Measurements from ENCODE around the gene LRRC46.

The LRRC46 gene

DNA sequence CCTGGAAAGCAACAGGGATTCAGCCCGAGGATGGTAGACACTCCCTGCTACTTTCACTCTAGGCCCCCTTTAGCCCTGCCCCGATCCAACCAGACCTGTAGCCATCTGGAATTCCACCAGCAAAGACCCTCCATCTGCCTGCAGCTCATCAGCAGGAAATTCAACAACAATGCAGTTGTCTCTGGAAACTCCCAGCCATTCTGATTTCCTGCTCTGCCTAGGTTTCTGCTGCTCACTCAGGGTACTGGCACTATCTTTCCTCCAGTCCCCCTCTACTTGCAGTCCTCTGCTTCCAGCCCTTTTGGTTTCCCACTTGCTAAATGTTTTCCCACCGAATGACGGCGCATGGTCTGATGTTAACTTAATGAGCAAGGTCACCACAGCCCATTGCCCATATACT is 22.1 kb downstream of the LRRC46 start:
- no peak for FAIRE-seq

DNA sequence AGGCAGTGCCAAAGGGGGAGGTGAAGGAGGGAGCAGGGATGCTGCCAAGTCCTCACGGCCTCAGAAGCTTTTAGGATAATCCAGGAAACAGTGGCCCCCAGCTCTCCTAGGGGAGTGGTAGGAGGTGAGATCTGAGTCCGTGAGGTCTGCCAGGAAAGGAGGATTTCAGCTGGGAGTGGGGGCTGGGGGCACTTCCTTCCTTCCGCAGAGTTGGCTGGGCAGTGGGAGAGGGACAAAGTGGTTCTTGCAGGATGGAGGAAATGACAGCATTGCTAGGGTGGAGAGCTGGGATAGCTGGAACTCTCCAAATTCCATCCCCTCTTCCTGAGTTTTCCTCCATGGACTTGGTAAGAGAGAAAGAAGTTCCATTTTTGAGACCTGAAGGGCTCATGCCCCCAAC is 24.3 kb downstream of the LRRC46 start:
- FAIRE-seq: no peak

- FAIRE-seq: no peak
Observed at GRCh38 chr17:47856830-47857229, 25.4 kb downstream of the LRRC46 start.

DNA sequence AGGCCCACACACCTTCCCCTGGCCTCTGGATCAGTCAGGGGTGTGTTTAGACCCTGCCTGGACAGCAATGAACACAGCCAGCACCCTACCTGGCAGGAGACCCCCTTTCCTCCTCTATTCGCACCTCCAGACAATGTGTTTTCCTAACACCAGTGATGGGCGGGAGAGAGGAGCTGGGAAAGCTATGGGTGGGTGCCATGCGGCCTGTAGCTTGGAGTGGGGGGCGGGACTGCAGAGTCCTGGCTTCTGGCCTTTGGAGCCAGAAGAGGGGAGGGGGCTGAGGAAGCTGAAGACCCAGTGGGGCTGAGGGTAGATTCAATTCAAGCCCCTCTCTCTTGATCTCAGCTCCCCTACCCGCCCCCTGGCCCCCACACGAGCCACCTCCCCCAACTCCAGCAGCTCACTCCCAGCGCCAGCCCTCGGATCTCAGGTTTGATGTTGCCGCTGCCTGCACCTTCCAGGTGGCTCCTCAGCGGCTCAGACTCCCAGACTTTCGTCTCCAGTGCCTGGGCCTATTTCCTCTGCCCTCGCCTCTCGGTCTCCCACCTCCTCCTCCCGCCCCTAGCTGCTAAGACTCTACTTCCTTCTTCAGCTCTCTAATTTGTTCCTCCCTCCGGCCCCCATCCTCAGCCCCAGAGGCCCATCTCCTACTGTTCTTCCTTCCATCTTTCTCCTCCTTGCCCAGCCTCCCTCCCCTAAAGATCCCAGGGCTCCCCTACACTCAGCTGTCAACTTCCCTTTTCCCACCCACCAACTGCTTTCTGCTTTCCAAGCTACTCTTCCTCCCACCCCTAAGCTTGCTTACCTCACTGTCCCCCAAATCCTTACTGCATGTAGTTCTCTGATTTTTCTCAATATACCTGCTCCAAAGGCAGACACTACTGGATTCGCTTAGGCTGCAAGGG is 26.3 kb downstream of the LRRC46 start:
- no peak for FAIRE-seq

GRCh38 chr17:47860386-47860785 is 28.9 kb downstream of the LRRC46 start:
- FAIRE-seq: no peak

- FAIRE-seq: no peak
Observed at GRCh38 chr17:47862621-47863440, 31.4 kb downstream of the LRRC46 start.

GRCh38 chr17:47864791-47865216 is 33.3 kb downstream of the LRRC46 start:
- no peak for FAIRE-seq

DNA sequence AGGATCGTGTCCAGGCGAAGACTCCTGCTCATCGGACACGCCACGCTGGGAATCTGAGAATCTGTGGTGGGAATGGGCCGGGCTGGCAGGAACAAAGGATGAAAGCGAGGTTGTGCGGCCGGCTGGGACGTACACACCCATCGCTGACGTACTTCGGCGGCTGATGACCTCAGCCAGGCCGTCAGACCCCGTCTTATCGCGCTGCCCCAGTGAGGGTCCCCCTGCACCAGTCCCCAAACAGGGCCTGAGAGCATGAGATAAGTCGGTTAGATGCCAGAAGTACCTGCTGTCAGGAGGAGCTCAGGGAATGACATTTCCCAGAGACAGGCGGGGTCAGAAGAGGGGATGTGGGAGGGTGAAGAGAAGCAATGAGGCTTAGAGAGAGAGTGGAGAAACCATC is 35.5 kb downstream of the LRRC46 start:
- FAIRE-seq: no peak

GRCh38 chr17:47867813-47868533 is 36.5 kb downstream of the LRRC46 start:
- FAIRE-seq: no peak

DNA sequence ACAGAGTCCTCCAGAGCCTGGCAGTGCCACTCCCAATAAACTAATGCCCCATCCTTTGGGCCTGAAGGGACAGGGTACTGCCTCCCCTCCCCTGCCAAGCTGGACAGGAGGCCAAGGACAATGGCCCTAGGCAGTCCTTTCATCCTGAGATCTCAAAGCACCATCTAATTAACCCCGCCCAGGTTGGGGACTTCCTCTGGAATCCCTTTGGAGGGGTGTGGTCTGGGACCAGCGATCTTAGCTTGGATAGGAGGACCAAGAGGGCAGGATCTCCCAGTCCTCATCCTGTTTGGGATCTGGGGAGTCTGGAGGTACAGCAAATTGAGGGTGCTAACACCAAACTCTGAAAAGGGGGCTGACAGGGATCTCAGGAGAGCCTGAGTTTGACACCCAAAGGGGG is 37.6 kb downstream of the LRRC46 start:
- no peak for FAIRE-seq

DNA sequence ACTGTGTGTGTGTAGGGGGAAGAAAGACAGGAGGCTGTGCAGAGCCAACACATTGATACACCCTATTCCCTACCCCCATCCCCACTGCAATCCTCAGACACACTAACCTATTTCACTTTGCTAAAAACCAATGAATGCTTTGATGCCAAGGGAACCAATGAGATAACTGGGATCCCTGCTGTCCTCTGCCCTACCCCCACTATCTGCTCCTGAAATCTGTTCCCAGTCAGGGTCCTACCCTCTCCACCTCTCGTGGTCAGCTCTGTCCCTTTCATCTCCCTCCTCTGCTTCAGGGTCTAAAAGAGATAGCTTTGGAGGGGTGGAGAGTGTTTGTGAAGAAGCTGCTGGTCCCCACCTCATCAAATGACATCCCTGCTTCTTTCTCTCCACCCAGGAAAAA is 38.6 kb downstream of the LRRC46 start:
- FAIRE-seq: no peak

DNA sequence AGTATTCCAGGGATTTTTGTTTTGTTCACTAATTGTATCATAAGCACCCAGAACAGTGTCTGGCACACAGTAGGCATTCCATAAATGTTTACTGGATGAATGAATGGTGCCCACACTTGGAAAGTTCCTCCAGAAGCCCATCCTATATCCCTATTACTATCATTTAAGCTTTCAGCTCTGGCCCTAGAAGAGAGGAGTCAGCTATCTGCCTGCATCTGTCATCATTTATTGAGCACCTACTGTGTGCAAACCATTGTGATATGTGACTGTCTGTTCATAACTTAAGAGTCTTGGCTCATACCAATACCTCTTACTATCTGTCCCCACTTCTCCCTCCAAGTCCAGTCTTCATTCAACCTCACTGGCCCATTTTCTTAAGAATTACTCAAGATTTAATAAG is 39.6 kb downstream of the LRRC46 start:
- FAIRE-seq: no peak

DNA sequence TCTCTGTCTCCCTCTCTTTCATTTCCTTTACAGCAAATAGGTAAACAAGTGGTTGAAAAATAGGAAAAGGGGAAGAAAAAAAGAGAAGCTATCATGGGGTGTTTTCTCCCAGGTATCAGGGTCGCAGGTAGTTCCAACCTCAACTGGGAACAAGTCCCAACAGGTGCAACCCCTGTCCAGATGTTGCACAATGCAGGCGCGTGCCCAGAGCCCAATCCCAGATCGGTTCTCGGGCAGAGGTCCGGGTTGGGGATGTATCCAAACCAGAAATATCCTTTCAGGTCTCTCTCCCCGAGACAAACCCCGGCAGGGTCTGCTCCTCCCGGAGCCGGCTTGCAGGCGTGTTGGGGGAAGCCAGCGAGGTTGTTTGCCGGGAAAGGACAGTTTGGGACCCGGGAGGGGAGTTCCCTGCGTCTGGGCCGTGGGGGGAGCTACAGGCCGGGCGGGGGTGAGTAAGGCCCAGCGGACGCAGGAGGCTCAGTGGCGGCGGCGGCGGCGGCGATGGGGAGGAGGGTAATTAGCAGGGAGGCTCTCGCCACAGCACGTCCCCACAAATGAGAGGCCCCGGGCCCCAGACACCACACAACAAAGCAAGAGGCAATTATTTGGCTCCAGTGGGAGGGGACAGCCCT is 40.7 kb downstream of the LRRC46 start:
- no peak for FAIRE-seq

DNA sequence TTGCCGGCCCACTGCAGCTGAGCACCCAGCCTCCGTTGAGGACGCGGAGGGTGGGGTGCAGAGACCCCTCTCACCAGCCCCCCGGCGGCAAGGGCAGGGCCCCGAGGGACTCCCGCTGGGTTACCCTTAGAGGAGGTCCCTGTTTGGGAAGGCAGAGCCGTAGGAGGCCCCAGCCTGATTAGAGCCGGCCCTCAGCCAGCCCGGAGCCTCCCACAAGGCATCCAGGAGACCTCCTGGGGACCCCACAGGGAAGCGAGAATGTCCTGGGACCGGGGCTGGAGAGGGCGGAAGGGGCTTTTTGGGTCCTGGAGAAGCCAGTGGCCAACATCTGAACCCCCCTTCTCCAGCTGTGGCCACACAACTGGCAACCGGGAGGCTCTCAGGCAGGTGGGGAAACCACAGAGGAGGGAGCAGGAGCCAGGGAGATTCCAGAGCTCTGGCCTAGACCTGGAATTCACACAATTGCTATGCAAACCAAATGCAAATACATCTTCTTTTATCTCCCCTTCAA is 41.2 kb downstream of the LRRC46 start:
- no peak for FAIRE-seq

- no peak for FAIRE-seq
Observed at GRCh38 chr17:47873200-47874090, 42.0 kb downstream of the LRRC46 start.

DNA sequence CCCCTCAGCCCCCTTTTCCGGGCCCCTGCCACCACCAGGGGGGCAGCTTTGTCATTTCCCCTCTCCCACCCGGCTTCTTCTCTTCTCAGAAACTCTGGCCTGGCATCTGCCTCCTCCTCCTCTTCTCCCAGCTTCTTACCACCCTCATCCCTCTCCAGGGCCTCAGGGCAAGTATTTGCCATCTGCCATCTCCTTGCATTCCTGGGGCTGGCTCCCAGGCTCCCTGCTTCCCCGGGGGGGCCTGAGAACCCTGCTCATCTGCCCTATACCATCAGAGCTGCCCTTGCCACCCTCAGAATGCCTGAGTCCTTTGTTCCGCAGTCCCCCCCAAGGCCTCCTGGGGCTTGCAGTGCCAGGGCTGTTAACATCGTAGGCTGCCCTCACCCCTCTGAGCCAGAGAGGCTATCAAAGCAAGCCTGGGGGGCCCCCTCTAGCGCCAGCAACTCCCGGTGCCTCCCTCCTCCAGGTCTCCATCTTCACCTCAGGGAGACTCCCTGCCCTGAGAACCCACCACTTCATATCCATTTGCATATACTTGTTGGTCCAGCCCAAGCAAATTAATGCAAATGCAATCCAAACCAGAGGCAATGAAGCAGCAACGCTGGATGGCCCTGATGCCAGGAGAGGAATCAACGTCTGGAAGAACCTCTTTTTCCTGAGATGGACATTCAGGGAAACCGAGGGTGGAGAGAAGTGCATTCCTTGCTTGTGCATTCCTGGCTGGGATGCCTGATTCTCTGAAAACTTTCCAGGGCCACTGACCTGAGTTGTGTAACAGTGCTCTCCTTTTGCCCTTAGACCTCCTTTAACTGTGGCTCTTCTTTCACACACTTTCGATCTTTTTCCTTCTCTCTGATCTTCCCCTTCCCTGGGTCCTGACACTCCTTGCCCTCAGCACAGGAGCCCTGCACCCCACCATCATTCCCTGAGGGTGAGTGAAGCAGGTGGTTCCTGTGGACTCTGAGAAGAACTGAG is 43.8 kb downstream of the LRRC46 start:
- no peak for FAIRE-seq

GRCh38 chr17:47877368-47878034 is 46.0 kb downstream of the LRRC46 start:
- no peak for FAIRE-seq

DNA sequence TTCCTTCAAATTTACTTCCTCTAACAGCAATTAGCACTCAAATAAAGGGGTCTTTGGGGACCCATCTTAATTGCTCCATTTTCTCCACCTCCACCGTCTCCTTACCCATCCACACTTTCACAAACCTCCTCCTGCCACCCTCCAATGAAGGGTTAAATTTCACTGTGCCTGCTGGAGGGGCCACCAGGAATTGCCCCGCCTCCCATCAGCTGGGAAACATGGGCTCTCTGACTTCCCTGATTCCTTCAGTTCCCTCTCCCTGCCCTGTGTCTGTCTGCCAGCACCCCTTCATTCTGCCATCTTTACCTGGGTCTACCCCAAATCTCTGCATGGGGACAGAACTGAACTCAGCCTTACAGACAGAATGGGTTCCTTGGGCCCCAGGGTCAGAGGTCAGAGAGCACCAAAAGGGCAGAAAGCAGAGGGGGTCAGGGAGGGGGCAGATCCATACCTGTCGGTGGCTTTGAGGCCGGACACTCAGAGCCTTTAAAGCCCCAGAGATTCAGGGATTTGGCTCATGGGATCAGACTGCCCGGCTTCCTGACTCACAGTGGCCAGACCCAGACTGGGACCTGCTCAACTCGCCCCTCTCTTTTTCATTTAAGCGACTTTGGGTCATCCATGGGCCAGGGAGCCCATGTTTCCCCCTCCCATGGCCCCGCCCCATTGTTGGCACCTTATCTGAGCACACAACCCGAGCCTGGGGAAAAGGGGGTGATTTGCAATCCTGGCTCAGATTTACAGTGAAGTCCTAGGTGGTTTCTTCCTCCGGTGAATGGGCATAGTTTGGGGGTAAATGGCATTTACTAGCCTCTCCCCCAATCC is 46.9 kb downstream of the LRRC46 start:
- FAIRE-seq: no peak

Measured in endometrium (tissue), 2 donors.